HG03575 (cell line): ENCODE measurements around the gene TFB2M.

Experiments used
- ATAC-seq: cut with Tn5 transposase; IDR thresholded peaks from one replicate; pipeline ENCODE4 v1.9.1; 2021; ENCODE audit not compliant: unreplicated experiment, insufficient number of reproducible peaks, low FRiP score; ENCODE audit errors: extremely low read depth

TFB2M gene

DNA sequence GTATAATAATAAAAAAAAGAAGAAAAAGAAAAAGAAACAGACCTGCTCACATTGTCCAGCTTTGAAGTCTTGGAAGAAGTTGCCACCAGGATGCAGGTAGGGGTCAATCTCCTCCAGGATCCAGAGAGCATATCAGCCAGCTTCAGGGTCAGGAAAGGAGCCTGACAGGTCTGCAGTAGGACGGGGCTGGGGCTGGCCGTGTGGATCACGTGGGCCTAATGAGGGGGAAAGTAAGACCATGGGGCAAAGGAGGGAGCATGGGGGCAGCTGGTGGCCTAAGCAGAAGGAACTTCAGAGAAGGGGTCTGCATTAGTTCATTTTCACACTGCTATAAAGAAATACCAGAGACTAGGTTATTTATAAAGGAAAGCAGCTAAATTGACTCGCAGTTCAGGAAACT is 39.7 kb downstream of the TFB2M start:
- ATAC-seq, result no peak

DNA sequence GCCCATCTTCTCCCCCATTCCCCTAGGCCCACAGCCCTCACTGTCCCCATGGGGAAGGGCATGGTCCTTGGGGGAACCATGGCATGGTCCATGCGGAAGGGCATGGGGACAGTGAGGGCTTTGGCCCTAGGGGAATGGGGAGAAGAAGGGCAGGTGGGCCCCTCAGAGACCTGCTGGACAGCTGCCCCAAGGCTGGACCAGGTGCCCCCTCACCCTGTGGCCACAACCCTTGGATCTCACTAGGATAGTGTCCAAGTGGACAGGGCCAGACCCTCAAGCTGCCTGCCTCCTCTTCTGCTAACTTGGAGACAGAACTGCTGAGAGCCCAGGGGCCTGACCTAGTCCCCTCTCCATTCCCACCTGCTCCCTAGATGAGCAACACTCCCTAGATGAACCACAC is 46.5 kb downstream of the TFB2M start:
- no peak for ATAC-seq

DNA sequence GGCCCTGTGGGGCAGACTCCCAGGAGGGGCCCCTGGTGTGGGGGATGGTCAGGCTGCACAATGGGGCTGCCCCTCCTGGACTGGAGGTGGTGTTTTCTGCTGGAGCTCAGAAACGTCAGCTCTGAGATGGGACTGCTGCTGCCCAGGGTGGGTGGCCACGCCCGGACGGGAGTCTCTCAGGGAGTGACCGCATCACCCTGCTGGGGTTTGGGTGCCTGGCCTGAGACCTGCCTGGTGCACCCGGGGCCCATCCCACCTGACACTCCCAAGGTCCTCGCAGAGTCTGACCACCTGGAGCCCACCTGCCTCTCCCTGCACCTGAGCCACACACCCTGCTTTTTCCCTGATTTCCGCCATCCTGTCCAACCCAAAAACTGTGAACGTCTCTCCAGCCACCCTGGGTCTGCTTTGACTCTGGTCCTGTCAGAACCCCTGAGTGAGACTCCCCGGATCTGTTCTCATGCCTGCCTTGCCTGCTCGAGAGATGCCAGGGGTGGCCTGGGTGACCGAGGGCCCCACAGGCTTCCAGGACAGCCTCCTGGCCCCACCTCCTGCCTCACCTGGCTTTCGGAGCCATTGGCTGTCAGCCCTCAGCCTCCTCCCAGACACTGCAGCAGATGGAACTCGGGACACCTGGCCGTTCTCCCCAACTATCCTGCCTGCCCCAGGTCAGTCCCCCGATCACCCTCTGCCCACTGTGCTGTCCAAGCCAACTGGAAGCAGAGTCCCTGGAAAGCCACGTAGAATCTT is 47.4 kb downstream of the TFB2M start:
- ATAC-seq, result no peak

DNA sequence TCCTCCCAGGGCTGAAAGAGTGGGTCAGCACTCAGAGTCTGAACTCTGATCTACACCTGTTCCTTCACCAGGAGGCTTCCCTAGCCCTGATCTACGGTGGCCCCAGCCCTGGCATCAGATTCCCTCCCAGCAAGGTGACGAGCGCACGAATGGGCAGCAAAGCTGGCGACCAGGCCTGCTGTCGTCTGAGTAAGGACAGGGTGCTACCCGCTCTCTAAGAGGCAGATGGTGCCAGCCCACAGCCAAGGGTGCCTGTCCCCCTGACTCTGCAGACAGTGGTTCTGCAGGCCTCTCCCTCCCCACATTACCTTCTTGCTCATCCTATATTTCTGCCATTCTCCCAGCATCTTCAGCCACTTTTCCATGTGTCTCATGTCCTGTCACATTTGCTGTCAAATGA is 48.7 kb downstream of the TFB2M start:
- ATAC-seq, result no peak

- no peak for ATAC-seq
These were observed 49.9 kb downstream of the TFB2M start for GRCh38 chr1:246516126-246516525.

DNA sequence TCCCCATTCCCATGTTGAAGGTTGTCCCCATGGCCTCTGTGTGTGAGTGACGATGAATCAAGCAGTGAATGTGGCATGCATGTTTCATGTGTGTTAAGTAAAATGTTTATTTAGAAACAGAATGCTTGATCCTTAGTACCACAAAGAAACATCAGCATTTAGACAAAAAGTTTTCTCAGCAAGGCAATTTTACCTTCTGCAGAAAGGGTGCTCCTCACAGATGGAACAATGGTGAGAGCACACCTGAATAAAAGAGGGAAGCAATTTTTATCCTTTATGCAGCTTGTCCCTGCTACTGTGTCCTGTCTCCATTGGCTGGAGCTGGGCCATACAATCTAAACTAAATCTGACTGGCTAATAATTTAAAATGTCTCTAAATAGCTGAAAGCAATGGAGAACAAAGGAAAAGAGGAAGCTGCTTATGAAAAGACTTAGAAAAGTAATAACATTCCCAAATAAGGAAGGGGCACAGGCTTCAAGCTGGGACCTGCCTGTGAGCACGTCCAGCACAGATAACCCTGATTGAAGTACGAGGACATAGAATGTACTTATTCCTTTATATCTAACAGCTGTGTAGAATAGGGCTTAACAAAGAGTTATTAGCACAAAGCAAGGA is 50.6 kb downstream of the TFB2M start:
- ATAC-seq, result no peak

DNA sequence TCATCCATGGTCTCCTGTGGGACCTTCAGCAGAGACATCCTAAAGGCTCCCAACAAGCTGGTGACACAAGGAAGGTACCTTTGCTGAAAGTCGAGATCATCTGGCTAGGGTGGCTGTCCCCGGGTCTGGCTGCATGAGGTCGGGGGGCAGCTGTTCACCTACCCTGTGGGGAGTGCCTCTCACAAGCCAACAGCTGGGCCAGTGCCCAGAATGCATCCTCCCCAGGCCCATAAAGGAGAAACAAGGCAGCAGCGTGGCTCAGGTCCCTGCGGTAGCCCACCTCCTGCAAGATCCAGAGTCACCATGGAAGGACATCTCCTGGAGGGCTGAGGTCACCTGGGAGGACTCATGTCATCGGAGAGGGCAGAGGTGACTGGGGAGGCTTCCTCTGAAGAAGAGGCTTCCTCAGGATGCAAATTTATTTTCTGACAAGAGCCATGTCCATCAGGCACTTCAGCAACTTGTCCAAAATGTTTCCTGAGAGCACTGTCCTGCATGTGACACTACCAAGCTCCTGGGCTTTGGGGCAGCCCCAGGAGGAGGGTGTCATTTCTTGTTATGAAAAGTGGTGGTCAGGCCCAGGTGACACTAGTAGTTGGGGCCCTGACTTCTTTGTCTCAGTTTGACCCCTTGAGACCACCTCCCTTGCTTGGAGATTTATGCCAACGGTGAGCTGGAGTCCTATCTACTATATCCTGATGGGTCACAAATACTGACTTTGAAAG is 52.3 kb downstream of the TFB2M start:
- no peak for ATAC-seq

DNA sequence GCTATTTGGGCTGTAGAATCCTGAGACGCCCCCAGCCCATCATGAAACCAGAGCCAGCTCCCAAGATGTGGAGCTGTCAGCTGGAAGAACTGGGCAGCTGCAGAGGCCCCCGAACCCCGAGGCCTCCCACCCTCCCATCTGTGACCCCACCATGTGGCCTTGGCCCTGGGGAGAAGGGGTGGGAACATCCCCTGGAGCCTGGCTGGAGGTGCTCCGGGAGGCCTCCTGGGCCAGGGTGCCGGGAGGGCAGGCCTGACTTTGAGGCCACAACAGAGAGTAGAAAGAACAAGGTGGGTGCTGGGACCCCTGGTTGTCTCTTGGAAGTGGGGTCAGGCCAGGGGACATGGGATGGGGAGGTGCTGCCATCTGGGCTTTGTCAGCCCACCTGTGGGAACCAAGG is 53.0 kb downstream of the TFB2M start:
- no peak for ATAC-seq

GRCh38 chr1:246512635-246513034 is 53.4 kb downstream of the TFB2M start:
- ATAC-seq, result no peak

DNA sequence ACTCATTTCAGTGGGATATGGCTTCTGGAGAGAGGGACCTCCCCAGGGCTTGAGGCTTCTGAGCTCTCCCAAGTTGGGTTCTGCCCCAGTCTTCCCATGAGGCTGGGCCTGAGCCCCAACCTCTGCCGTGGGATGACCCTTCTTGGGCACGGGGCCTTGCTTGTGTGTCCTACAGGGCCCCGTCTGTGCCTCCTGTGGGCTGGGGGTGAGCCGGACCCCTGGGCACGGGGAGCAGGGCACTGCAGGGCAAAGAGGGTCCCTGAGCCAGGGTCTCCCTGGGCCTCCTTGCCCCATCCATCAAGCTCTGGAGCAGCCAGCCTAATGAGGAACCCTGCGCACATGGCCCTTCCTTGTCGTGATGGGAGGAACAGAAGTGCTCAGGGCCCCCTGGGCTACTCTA is 53.8 kb downstream of the TFB2M start:
- no peak for ATAC-seq

DNA sequence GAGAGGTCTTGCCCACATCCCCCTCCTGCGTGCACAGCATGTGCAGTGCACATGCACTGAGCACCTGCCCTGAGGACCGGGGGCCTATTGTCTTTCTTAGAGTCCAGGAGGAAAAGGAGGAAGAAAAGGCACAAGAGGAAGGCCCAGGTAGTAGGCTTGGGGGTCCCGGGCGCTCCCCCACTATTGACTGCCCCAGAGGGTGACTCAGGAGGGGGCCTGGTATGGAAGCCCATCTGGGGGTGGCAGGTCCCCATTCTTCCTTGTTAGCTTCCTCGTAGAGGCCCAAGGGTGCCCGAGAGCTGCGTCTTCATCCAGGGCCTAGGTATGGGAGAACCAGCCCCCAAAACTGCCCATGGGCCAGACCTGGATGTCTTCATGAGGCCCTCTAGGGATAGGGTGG is 54.9 kb downstream of the TFB2M start:
- ATAC-seq, result no peak

DNA sequence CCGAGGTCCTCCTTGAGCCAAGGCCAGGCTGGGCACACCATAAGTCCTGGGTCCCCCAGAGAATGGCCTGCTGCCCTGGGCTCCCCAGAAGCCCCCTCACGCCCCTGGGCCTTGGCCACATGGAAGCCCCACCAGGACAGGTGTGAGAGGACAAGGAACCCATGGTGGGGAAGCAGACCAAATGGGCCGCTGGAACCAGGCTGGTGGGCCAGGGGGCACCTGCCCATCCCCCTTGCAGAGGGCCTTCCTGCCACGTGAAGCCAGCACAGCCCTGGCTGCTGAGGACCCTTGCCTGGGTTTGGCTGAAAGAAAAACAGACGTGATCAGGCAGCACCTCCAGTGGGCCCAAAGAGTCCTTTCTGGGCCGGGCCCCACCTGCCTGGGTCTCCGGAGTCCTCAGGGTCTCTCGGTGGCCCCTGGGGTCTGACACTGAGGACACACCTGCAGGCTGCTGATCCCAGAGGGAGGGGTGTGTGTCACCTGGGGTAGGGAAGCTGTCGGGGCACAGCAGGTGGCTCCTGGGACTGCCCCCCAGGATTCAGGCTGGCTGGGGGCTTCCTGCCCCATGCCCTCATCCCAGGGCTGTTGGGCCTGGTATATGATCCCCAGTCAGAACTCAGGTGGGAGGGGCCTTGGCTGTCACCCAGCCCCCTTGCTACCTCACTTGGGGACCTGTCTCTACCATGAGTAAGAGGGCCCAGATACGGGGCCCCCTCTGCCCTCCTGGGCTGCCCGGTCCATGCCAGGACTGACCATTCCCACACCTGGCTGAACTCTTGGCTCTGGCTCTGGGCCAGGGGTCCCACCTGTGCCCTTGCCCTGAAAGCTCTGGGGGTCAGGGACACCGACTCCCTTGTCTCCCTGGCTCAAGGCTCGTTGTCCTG is 55.7 kb downstream of the TFB2M start:
- no peak for ATAC-seq

- no peak for ATAC-seq
These were observed 57.0 kb downstream of the TFB2M start for GRCh38 chr1:246508897-246509688.

- ATAC-seq, result peak; percentile 67
These were observed 59.2 kb downstream of the TFB2M start, which contains the start of gene SMYD3 for GRCh38 chr1:246506674-246507481. TSS of gene SMYD3 (minus strand) at chr1:246507279.

DNA sequence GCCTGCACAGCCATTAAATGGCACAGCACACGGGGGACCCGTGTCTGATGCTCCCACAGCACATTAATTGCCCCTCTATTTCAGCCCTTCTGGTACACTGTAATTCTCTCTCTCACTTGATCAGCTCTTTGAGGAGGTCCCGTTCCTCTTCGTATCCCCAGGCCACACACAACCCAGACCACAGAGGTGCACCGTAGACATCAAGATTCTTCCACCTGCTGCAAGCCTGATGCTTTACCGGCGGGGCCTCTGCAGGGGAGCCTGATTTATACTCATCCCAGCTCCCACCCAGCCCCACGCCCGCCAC is 59.7 kb downstream of the TFB2M start:
- ATAC-seq, result no peak

DNA sequence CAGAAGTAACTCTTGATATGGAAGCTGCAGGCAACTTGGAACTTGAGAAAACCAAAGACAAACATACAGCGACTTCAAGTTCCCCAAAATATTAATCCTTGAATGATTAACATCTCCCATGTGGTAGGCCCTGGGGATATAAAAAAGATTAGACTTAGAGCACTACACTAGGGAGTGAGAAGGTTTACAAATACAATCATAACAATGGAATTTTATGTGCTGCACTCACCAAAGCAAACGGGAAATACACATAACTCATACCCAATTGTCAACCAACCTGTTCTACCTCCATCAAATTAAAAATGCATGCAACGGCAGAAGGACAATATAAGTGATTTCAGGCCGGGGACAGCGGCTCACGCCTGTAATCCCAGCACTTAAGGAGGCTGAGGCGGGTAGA is 62.7 kb downstream of the TFB2M start:
- ATAC-seq, result no peak

GRCh38 chr1:246497331-246497915 is 68.6 kb downstream of the TFB2M start:
- ATAC-seq, result no peak
